ENCODE measurements around the gene ZNF274. TPM values are rescaled to one million over a fixed set of nuclear protein-coding genes. Genes with fewer than 3 reads are reported as not detected.

ZNF274 gene
- total and polyA plus RNA-seq, 2 donors (not counting 1 experiment from before 2014, with no cell fraction given) = 53.3 to 83.7 TPM

DNA sequence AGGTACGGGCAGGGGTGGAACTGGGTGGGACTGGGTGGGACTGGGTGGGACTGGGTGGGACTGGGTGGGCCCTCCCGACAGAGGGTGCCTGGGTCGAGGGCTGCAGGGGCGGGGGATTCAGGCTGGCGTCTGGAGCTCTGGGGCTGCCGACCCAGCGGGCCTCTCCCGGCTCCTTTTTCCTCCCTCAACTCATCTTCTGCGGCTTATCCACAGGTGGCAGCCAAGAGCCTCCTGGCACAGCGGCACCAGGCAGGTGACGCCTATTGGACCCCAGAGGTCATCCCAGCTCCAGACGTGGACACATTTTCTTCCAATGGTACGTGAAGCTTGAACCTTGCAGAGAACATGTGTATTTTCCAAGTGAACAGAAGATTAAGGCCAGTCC is 46.4 kb downstream of the ZNF274 start:
- H3K27me3 Mint-ChIP-seq = no peaks in the 10 kb centered on the region
- H3K9me3 ChIP-seq (ENCODE audit: control extremely low read depth in 1 of 3, control insufficient read depth in 2 of 3, insufficient read depth in 1 of 3, low read length in 2 of 3) = peaks cover 0 to 41% (median 3%) of the 10 kb centered on the region in 3 donors
- H3K9me3 Mint-ChIP-seq (ENCODE audit: insufficient read depth) = peaks cover 8% of the 10 kb centered on the region
- peaks cover 11 to 24% of the 10 kb centered on the region in 2 donors for H3K4me1 ChIP-seq (ENCODE audit: control insufficient read depth in 2 of 2, insufficient read depth in 2 of 2, low read length in 2 of 2)
- H2AFZ ChIP-seq (ENCODE audit: insufficient read depth, low read depth, low read length, poor library complexity, severe bottlenecking) = peak overlapping the region; percentile 98
- intact Hi-C loops (cut with micrococcal nuclease) = loop anchor here (2.0 kb wide), 1 partner anchor 76 kb away; the partner anchor contains the start of gene ERVK3-1
- WGBS (ENCODE audit: insufficient coverage) = 50% methylated on average over 12 of the region's 13 CpGs
- H4K20me1 ChIP-seq (ENCODE audit: control insufficient read depth, insufficient read depth, low read length, poor library complexity, severe bottlenecking) = no peaks in the 10 kb centered on the region
- peaks cover 6 to 38% of the 10 kb centered on the region in 2 experiments for H3K36me3 ChIP-seq (replicated peaks in 1 of 2; ENCODE audit: control extremely low read depth in 1 of 2, control insufficient read depth in 1 of 2, extremely low read depth in 1 of 2, insufficient read depth in 2 of 2, low read length in 1 of 2)
- no peaks in the 10 kb centered on the region for H3K79me2 ChIP-seq (ENCODE audit: control insufficient read depth, insufficient read depth, low read length)
- peak overlapping the region; percentile 97 for H3K4me3 Mint-ChIP-seq
- peak overlapping the region; percentile 94 for H3K9ac ChIP-seq (ENCODE audit: low read length)
- TF ChIP-seq EZH2 (IDR thresholded peaks at IDR 0.05; ENCODE audit: borderline replicate concordance, insufficient read depth, low read depth, low read length, poor library complexity, severe bottlenecking) = no peak
- TF ChIP-seq, protein P1, sequence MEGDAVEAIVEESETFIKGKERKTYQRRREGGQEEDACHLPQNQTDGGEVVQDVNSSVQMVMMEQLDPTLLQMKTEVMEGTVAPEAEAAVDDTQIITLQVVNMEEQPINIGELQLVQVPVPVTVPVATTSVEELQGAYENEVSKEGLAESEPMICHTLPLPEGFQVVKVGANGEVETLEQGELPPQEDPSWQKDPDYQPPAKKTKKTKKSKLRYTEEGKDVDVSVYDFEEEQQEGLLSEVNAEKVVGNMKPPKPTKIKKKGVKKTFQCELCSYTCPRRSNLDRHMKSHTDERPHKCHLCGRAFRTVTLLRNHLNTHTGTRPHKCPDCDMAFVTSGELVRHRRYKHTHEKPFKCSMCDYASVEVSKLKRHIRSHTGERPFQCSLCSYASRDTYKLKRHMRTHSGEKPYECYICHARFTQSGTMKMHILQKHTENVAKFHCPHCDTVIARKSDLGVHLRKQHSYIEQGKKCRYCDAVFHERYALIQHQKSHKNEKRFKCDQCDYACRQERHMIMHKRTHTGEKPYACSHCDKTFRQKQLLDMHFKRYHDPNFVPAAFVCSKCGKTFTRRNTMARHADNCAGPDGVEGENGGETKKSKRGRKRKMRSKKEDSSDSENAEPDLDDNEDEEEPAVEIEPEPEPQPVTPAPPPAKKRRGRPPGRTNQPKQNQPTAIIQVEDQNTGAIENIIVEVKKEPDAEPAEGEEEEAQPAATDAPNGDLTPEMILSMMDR (IDR thresholded peaks at IDR 0.05) = no peak
- ChIA-PET CTCF (interaction anchor here (1.3 kb wide), 1 partner anchor 10 kb away, joined by 3 read pairs; no protein-coding TSS in a partner anchor), POLR2A (interaction anchor here (1.2 kb wide), 1 partner anchor 49 kb away, joined by 3 read pairs; the partner anchor contains the start of gene ZNF8)
- peak overlapping the region; percentile 42 for H3K27ac Mint-ChIP-seq
- peak overlapping the region in 1 of 2 donors; percentile 73 for H3K27ac ChIP-seq (ENCODE audit: low read length in 2 of 2)
- H3K27me3 ChIP-seq (replicated peaks in 1 of 4; ENCODE audit: control extremely low read depth in 1 of 4, control insufficient read depth in 3 of 4, insufficient read depth in 4 of 4, low read length in 3 of 4) = no peaks in the 10 kb centered on the region
- peak overlapping the region; percentile 97 for H3K4me2 ChIP-seq (replicated peaks; ENCODE audit: low read depth, low read length, poor library complexity, severe bottlenecking)
- ATAC-seq (ENCODE audit: low read depth) (no peak), DNase-seq (peak; percentile 24)
- peak overlapping the region in 4 of 5 experiments; percentile 78 to 91 (median 88) for H3K4me3 ChIP-seq (ENCODE audit: control extremely low read depth in 1 of 5, extremely low read depth in 1 of 5, insufficient read depth in 1 of 5, low read depth in 2 of 5, low read length in 4 of 5)
- H3K4me1 Mint-ChIP-seq = peaks cover 30% of the 10 kb centered on the region

DNA sequence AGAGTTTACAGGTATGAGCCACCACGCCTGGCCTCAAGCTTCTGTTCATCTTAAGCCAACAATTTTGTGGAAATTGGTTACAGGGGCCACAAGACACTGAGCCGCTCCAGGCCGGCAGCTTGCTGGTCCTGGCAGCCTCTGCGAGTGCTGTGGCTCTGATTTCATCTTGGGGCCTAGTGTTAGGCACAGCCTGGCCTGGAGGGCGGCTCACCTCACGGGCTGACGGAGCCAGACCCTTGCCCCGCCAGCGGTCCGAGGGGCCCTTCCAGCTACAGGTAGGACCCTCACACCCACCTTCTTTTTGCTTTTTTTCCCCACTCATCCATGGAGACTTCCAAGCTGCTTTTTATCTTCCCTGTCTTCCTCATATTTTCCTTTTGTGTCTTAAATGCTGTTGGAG is 54.5 kb downstream of the ZNF274 start:
- intact Hi-C loops (cut with micrococcal nuclease) = no loop called here
- peaks cover 6 to 43% of the 10 kb centered on the region in 2 experiments for H3K36me3 ChIP-seq (replicated peaks in 1 of 2; ENCODE audit: control extremely low read depth in 1 of 2, control insufficient read depth in 1 of 2, extremely low read depth in 1 of 2, insufficient read depth in 2 of 2, low read length in 1 of 2)

More for the DNA sequence above, 54.5 kb downstream of the ZNF274 start:
- H3K4me3 Mint-ChIP-seq = no peak overlapping the region
- Histone ChIP-seq H4K20me1 (ENCODE audit: control insufficient read depth, insufficient read depth, low read length, poor library complexity, severe bottlenecking) (no peaks in the 10 kb centered on the region), H3K79me2 (ENCODE audit: control insufficient read depth, insufficient read depth, low read length) (peaks cover 19% of the 10 kb centered on the region), H3K4me3 (ENCODE audit: control extremely low read depth in 1 of 5, extremely low read depth in 1 of 5, insufficient read depth in 1 of 5, low read depth in 2 of 5, low read length in 4 of 5) (no peak overlapping the region), H3K9ac (ENCODE audit: low read length) (no peak overlapping the region), H3K9me3 (ENCODE audit: control extremely low read depth in 1 of 3, control insufficient read depth in 2 of 3, insufficient read depth in 1 of 3, low read length in 2 of 3) (peaks cover 1 to 69% (median 6%) of the 10 kb centered on the region in 3 donors), H3K27ac (ENCODE audit: low read length in 2 of 2) (no peak overlapping the region), H2AFZ (ENCODE audit: insufficient read depth, low read depth, low read length, poor library complexity, severe bottlenecking) (no peak overlapping the region), H3K4me2 (replicated peaks; ENCODE audit: low read depth, low read length, poor library complexity, severe bottlenecking) (no peak overlapping the region), H3K4me1 (ENCODE audit: control insufficient read depth in 2 of 2, insufficient read depth in 2 of 2, low read length in 2 of 2) (no peaks in the 10 kb centered on the region), H3K27me3 (replicated peaks in 1 of 4; ENCODE audit: control extremely low read depth in 1 of 4, control insufficient read depth in 3 of 4, insufficient read depth in 4 of 4, low read length in 3 of 4) (no peaks in the 10 kb centered on the region)
- TF ChIP-seq, protein P1 (IDR thresholded peaks at IDR 0.05) = no peak
- no peak for TF ChIP-seq EZH2 (IDR thresholded peaks at IDR 0.05; ENCODE audit: borderline replicate concordance, insufficient read depth, low read depth, low read length, poor library complexity, severe bottlenecking)
- H3K27me3 Mint-ChIP-seq = no peaks in the 10 kb centered on the region
- peaks cover 2% of the 10 kb centered on the region for H3K4me1 Mint-ChIP-seq
- ATAC-seq (ENCODE audit: low read depth) (no peak), DNase-seq (no peak)
- H3K9me3 Mint-ChIP-seq (ENCODE audit: insufficient read depth) = peaks cover 3% of the 10 kb centered on the region
- ChIA-PET CTCF (interaction anchor here (0.8 kb wide), 1 partner anchor 249 kb away, joined by 3 read pairs; no protein-coding TSS in a partner anchor), POLR2A (no interaction called here)
- no peak overlapping the region for H3K27ac Mint-ChIP-seq
- WGBS (ENCODE audit: insufficient coverage) = 98% methylated on average over 10 of the region's 10 CpGs

All from B cell (primary cell).